GM19025 (cell line): Measurements from ENCODE around the gene BAAT.

ENCODE experiments used
- ATAC-seq: cut with Tn5 transposase; IDR thresholded peaks from one replicate; pipeline ENCODE4 v1.9.1; 2021; ENCODE audit warnings: mild to moderate bottlenecking, low read depth, moderate library complexity; ENCODE audit not compliant: unreplicated experiment

The BAAT gene

DNA sequence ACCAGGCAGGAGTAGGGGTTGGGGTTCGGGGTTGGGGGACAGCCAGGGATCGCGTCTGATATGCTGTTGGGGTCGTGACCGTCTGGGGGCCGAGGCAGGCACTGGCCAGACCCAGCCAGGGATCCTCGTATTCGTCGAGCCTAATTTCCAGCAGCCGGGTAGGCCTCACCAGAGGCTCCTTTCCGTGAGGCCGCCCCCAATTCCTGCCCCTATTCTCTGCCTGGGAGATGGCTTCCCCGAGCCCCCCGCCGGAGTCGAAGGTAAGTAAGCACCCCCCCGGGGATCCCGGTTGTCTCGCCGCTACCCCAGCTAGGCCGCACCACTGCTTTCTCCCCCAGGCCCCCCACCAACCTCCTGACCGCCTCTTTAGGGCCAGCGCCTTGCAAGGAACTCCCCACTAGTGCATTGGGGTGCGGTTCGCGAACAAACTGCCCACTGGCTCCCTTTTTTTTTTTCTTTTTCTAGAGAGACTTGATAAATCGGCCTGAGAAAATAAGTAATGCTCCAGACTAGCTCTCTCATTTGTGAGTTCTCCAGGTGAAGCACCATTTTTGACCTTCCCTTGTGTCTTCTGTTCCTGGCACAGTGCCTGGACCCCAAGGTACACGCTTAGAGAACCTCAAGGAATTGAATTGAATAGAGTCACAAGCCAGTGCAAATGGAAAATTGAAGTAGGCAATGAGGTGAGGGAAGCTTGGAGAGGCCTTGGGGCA, 14.3 kb upstream of the BAAT start:
- peak; percentile 1 for ATAC-seq

DNA sequence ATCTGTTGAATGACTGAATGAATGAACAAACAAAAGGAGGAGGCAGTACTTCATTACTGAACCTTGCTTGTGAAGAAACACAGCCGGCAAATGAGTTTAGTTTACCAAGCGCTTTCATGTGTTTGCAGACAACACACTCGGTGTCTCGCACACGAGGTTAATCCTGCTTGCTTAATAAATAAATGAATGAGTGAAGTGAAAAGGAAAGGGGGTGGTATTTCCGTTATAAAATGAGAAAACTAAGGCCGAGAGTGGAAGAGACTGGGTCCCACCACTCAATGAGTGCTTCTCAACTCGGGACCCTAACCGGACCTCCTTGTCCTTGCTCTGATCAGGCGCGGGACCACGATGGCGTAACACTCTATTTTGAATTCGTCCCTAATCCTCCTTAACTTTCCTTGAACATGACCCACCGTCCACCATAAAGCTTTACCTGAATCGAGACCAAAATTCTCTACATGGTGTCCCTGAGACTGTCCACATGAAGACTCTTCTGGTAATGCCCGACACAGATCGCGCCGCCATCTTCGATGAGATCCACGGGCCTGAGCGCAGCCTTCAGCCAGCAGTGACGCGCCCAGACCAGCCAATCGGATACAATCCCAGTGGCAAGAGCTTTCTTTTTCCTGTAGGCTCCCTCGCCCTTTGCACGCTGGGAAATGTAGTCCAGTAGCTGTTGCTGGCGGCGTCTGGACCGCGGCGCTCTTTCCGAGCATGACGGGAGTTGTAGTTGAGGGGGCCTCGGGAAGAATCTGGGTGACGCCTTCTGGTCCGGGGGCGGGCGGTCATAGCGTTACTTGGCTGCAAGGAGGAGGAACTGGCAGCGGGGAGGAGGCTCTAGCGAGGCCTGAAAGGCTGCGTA, 13.5 kb upstream of the BAAT start, which contains the start of the genes MRPL50 and ZNF189:
TSS of gene MRPL50 (minus strand) at position 551 of the 862 bp plus-strand sequence. CDS start at position 525, 26 bp downstream.
TSS of gene ZNF189 (plus strand) at position 784 of the 862 bp plus-strand sequence. CDS start 306 bp downstream, outside the sequence.
- peak; percentile 99 for ATAC-seq

DNA sequence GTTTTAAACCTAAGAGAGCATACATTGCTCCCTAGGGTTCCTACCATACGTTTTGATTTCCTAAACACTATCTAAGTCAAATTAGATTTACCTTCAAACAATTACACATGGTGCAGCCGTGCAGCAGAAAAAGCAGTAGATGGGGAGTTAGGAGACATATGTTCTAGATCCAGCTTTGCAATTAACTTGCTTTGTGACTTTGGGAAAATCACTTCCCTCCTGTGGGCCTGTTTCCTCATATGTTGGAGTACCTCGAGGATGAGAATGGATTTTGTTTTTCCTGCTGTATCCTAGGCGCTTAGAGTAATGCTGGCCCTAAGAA, 12.9 kb upstream of the BAAT start:
- no peak for ATAC-seq

DNA sequence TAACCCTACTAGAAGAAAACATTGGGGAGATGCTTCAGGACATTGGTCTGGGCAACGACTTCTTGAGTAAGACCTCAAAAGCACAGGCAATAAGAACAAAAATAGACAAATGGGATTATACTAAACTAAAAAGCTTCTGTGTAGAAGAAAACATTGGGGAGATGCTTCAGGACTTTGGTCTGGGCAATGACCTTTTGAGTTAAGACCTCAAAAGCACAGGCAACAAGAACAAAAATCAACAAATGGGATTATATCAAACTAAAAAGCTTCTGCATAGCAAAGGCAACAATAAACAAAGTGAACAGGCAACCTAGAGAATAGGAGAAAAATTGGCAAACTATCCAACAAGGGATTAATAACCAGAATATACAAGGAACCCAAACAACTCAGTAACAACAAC, 9.9 kb upstream of the BAAT start:
- no peak for ATAC-seq

DNA sequence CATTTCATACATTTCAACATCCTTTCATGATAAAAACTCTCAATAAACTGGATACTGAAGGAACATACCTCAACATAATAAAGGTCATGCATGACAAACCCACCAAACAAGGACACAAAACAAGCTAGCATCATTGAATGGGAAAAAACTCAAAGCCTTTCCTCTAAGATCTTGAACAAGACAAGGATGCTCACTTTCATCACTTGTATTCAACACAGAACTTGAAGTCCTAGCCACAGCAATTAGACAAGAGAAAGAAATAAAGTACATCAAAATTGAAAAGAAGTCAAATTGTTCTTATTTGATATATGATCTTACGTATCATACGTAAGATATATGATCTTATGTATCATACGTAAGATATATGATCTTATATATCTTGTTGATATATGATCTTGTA, 8.3 kb upstream of the BAAT start:
- ATAC-seq: no peak

DNA sequence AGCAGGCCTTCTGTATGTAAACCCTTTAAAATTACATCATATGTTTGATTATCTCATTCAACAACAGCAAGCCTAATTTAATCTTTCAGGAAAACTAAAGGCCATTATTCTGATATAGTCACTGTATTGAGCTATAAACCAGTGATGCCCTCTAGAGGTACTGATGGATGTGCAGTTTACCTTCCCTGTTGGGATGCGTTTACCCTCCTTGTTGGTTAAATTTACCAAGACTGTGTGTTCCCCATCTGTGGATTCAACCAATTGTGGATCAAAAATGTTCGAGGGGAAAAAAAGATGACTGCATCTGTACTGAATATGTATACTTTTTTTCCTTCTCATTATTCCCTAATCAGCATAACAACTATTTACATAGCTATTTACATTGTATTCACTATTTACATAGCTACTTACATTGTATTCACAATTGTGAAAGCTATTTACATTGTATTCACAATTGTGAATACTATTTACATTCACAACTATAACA, 3.7 kb upstream of the BAAT start:
- no peak for ATAC-seq

DNA sequence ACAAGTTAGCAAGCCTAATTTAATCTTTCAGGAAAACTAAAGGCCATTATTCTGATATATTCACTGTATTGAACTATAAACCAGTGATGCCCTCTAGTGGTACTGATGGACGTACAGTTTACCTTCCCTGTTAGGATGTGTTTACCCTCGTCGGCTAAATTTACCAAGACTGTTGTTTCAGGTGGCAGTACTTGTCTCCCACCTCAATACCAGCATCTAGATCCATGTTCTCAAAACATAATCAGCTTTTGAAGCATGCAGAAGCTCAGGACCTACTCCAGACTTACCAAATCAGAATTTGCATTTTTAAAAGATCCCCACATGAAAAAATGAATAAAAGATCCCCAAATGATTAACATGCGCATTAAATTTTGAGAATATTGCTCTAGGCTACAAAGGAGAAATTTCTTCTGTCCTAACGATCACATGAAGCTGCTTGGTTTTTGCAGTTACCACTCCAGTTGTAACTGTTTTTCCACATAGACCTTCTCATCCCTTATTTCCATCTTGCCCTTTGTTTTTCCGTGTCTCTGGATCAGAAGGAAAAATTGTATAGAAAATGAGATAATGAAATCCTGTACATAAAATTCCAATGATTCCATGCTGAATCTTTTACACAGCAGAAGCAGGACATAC, 3.2 kb upstream of the BAAT start:
- ATAC-seq: no peak

DNA sequence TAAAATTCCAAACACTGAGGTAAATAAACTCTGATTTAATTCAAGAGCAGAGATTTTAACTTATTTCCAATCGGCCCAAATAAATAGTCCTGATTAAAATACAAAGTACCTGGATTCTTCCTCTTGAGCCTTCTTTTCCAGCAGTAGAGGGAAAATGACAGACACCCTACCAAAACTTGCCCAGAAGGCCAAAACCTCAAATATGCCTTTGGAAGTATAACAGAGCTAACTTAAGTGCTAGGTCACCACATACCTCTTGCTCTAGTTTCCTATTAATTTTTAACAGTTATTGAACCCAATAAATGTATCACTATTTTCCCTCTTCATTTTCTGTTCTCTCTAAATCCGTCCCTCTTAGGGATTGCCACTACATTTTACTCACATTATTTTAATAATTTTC, 1.4 kb downstream of the BAAT start:
- no peak for ATAC-seq

DNA sequence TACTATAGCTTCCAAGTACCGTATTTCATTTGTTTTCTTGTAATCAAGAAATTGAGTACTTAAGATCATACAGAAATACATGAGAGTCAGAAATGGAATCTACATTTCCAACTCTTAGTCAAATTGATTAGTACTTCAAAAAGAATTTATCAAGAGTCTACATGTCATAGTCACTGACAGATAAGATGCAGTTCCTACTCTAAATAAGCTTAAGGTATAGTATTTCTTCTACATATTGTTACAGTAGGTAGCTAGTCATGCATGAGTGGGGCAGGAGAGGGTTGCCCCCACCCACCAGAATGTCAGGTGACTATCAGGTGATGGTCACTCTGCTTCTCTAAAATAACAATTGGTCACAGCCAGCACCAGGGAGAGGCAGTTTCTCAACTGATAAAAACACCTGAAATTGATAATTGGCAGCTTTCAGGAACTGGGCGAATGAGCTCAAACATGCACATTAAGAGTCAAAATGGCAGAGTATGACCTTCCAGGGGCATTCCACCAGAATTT, 2.9 kb downstream of the BAAT start:
- ATAC-seq: no peak

DNA sequence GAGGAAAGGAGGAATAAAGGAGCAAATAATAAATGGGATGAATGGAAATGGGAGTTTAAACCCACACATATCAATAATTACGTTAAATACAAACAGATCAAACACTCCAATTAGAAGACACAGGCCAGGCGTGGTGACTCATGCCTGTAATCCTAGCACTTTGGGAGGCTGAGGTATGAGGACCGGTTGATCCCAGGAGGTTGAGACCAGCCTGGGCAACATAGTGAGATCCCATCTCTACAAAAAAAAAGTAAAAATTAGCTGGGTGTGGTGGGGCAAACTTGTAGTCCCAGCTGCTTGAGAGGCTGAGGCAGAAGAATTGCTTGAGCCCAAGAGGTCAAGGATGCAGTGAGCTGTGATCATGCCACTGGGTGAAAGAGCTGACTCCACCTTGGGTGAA, 3.7 kb downstream of the BAAT start:
- ATAC-seq: no peak

DNA sequence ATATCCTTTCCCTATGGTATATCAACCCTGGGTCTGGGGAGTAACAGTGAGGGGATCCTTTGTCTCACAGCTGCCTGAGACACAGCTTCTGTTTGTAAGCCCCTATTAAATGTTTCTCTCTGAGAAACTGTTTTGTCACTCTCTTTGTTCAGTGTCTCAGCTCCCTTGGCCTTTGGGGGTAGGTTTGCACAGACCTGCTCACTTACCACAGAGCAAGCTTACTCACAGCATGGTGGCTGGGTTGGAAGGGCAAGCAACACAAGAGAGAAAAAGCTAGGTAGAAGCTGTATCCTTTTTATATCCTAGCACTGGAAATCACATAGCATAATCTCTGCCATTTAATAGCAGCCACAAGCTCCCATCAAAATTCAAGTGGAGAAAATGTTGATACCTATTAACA, 4.5 kb downstream of the BAAT start:
- no peak for ATAC-seq

DNA sequence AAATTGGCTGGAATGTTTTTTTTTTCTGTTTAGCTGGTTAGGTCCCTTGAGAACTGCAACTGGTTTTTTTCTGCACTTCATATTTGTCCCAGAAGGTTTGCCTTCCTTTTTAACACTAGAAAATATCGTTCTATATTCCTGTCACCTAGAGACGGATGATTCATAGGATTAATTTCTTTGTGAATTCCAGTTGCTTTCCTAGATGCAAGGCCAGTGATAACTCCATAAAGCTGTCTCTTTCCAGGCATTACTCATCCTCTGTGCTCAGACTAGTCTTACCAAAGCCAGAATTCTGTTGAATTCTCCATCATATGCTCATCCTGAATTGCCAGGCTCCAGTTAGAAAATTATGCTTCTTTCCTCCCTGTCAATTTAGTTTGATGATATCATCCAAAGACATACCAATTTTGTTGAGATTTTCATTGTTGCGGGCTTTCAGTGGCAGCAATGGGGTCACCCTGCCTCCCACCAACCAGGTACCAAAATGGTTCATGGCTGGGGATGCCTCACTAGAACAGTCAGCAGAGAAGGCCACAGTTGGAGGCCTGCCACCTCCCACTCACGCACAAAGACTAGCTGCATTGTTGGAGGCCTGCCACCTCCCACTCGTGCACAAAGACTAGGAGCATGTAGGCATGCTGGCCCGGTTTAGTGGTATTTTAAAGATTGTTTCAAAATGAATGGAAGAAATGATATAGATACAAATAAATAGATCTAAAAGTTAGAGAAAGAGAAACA, 8.5 kb downstream of the BAAT start:
- ATAC-seq: no peak

DNA sequence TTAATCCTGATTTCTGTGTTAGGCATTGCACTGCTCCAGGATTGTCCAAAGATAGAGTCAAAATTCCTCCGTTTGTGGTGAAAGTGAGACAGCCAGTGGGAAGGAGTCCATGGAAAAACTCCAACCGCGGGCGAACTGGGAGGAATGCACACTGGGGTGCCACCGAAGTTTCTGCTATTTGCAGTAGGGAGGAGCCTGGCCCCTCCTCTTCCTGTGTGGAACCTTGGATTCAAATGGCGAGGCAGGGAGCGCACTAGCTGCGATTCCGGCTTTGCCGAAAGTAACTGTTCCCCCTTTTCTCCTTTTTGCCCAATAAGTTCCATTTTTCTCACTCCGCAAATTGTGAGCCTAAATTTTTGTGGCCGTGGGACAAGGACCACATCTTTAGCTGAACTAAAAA, 9.3 kb downstream of the BAAT start:
- ATAC-seq: no peak

DNA sequence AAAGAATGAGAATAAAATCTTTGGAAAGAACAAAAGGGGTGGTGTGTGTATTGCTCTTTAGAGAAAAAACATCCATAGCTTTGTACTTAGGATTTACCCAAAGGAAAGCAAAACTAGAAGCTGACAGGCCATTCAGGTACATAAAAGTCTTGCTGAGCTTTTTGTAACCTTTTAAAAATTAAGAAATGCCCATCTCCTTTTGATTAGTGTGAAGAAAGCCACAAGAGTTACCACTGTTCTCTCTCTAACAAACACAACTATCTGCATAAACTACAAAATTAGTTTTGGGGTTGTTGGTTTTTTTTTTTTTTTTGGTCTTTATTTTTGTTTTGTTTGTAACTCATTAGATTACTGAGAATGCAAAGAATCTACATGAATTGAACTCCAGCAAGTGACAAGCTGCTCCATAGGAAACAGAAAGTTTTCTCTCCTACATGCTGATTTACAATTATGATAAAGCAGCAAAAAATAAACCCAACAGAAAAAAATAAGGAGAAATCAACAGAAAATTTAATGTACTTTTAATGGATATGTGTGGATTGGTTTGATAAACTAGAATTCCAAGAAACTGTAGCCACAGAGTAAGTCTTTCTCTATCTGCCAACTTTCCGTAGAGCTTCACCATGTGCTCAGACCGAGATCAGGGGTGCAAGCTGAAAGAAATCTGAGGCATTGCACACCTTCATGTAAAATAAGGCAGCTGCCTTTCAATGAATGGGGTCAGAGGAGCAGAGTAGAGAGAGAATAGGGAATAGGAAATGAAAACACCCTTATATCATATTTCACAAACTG, 12.3 kb downstream of the BAAT start:
- no peak for ATAC-seq

DNA sequence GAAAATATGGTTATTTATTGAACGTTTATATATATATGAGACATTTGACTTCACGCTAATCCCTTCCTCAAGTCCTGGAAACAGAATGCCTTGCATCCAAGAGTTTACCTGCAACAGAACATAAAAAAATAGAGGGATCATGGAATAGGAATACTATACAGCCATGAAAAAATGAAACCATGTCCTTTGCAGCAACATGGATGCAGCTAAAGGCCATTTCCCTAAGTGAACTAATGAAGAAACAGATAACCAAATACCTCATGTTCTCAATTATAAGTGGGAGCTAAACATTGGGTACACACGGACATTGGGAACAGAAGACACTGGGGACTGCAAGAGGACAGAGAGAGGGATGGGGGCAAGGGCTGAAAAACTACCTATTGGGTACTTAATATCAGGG, 13.0 kb downstream of the BAAT start:
- ATAC-seq: no peak

DNA sequence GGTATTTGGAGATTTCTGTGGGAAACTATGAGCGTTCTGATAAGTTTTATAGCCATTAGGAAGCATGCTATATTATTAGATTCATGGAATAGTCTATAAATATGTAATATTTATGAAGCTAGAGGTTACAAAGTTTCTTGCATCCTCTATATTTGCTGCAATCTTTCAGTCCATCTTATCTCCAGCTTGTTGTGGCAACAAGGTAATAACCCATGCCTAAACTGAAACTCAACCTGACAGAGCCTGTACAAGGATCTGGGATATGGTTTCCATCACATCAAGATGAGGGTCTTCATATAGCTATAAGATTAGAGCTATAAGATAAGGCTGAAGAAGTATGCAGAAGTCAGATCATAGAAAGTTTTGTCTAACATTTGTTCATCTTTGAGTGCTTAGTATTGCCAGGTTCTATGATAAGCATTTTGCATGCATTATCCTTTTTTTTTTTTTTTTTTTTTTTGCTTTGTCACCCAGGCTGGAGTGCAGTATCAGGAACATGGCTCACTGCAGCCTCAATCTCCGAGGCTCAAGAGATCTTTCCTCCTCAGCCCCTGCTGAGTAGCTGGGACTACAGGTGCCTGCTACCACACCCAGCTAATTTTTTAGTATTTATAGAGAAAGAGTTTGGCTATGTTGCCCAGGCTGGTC, 14.8 kb downstream of the BAAT start:
- ATAC-seq: no peak

DNA sequence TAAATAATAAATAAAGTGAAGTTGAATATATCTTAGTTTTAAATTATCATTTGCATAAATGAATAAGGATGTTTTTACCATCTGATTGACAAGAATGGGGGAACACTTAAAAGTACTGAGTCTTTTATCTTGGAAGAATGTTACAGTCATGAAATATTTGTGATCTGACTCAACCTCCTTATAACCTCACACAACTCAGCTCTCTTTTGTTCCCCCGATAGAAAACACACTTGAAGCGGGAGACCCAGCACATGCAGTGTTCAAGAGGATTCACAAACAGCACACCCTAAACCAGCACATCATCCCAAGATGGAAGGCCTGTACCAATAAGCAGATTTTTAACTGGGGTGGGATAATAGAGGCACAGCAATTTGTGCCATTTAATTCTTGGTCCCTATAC, 15.5 kb downstream of the BAAT start:
- no peak for ATAC-seq

DNA sequence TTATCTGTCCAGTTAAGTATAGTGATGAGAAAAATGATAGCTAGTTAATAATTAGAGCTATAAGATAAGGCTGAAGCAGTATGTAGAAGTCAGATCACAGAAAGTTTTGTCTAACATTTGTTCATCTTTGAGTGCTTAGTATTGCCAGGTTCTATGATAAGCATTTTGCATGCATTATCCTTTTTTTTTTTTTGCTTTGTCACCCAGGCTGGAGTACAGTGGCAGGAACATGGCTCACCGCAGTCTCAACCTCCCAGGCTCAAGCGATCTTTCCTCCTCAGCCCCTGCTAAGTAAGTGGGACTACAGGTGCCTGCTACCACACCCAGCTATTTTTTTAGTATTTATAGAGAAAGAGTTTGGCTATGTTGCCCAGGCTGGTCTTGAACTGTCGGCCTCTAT, 17.5 kb downstream of the BAAT start:
- no peak for ATAC-seq
